HG02798 (cell line): ENCODE measurements around the gene EMX2.
"Not testable (repeated sequence)": the region's sequence is repeated elsewhere in the genome, so short reads cannot be mapped to it uniquely, and the experiment has no call there.

Experiments
- ATAC-seq: cut with Tn5 transposase; IDR thresholded peaks from one replicate; pipeline ENCODE4 v1.9.1; 2021; ENCODE audit warnings: mild to moderate bottlenecking; ENCODE audit not compliant: unreplicated experiment, poor library complexity

The EMX2 gene

DNA sequence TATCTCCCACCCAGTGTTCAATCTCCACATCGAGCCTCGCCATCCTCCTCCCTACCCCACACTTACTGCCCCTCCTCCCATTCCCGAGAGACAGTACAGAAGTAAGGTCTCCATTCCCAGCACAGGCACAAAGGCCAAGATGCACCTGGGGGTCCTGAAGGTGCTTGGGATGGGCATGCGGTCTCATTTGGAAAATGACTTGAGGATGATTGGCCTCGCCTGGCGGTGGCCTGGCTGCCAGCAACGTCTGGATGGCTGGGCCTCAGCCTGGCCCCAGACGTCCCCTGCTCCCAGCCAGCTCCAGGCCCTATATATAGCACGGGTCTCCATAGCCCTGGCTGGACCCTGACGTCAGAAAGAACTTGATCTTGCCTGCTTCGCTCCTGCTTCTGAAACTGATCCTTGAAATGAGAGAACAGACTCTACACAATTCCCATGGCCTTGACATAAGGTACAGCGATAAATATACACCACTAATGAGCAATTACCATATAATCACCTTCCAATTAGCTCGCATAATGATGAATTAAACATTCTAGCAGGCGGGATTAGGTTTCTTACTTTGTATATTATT, 11.8 kb downstream of the EMX2 start:
- no peak for ATAC-seq

GRCh38 chr10:117555017-117555416, 12.5 kb downstream of the EMX2 start:
- no peak for ATAC-seq

GRCh38 chr10:117555863-117556262, 13.3 kb downstream of the EMX2 start:
- no peak for ATAC-seq

GRCh38 chr10:117556356-117556755, 13.8 kb downstream of the EMX2 start:
- ATAC-seq: no peak

- ATAC-seq: no peak
Observed at GRCh38 chr10:117559712-117560111, 17.2 kb downstream of the EMX2 start.

DNA sequence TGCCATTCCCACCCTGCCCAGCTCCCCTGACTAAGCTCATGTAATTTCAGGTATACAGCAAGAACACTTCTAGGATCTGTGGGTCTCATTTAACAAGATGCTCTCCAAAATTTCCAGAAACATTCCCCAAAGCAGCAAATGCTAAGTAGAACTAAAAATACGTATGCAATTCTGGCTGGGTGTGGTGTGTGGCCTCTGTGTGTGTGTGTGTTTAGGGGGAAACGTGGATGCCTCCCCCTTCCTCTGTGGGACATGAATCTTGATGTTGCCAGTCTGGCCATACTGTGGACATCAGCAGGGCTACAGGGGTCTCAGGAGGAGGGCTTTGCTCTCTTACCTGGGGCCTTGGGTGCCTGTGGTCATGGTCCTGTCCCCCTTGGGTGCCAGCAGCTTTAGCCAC, 18.4 kb downstream of the EMX2 start:
- no peak for ATAC-seq

GRCh38 chr10:117562220-117562619, 19.7 kb downstream of the EMX2 start:
- no peak for ATAC-seq

GRCh38 chr10:117562896-117563737, 20.6 kb downstream of the EMX2 start:
- no peak for ATAC-seq

GRCh38 chr10:117563780-117564179, 21.2 kb downstream of the EMX2 start:
- no peak for ATAC-seq

- no peak for ATAC-seq
Observed at GRCh38 chr10:117565068-117565467, 22.5 kb downstream of the EMX2 start.

DNA sequence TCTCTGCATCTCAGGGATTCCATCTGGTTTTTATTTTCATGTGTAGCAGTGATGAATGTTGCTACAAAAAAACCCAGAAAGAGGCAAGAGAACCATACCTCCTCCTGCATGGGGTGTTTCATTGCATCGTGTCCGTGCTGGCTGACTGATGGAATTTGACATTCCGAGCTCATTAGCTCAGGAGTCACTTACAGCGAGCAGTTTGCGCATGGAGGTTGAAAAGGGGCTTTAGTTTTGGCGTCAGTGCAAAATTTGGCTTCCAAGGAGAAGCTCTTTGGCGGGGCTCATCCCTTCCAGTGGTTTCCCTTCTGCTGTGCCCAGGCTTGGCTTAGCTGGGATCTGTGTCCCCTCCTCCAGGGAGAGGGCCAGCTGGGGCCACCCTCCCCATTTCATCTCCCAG, 25.8 kb downstream of the EMX2 start:
- no peak for ATAC-seq

GRCh38 chr10:117569610-117570390, 27.3 kb downstream of the EMX2 start:
- ATAC-seq: no peak

GRCh38 chr10:117570880-117571279, 28.3 kb downstream of the EMX2 start:
- no peak for ATAC-seq

DNA sequence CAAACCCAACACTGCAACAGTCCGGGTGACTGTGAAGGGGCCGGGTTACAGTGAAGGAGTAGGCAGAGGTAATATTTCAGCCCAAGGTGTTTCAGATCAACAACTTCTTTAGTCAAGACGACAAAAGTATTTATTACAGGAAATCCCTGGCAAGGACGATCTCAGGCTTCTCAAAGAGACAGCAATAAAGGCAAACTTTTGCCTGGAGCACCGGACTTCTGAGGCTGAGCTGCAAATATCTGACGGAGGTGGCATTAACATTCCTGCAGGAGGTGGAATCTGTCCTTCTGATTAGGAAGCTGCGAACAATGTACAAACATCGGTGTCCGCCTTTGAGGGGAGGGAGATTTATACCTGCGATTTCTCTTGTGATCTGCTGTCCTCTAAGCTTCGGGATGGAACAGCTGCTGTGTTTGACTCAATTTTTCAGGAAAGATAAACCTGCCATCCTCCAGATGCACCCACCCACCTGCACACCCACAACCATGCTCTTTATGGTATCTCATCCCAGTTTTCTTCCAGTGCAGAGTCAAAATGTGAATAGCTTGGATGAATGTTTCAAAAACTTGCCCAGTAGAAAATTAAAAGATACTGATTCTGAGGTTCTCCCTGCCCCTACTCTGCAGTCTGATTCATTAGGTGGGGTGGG, 32.1 kb downstream of the EMX2 start:
- ATAC-seq: no peak

- ATAC-seq: no peak
Observed at GRCh38 chr10:117578490-117578889, 35.9 kb downstream of the EMX2 start.

GRCh38 chr10:117578999-117579590, 36.5 kb downstream of the EMX2 start:
- no peak for ATAC-seq

- no peak for ATAC-seq
Observed at GRCh38 chr10:117581961-117582360, 39.4 kb downstream of the EMX2 start.

GRCh38 chr10:117584831-117585230, 42.3 kb downstream of the EMX2 start:
- not testable (repeated sequence) for ATAC-seq

- ATAC-seq: no peak
Observed at GRCh38 chr10:117587036-117587435, 44.5 kb downstream of the EMX2 start.

DNA sequence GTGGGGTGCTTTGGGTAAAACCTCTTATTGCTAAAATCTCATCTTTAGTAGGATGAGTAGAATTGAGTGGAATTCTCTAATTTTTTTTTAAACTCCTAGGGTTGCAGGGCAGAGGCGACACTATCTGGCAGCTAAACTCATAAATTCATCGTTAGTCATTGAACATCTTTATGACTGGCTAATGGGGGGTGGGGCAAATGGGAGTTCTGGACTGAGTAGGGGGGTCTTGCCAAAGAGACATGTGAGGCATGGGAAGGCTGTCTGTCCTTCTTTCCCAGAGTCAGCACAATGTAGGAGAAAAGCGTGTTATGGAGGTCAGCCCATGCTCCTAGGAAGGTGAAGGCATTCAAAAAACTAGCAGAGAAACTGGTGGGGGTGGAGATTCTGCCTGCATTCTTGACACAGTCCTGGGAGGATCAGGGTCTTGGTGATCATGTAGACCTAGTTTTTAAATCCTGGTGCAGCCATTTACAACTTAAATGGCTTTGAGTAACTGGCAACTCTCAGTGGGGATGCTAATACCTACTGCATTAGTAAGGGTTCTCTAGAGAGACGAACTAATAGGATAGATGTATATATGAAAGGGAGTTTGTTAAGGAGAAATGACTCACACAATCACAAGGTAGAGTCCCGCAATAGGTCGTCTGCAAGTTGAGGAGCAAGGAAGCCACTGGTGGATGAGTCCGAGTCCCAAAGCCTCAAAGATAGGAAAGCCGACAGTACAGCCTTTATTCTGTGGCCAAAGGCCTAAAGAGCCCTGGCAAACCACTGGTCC, 47.7 kb downstream of the EMX2 start:
- ATAC-seq: no peak
